NCI-H187 treated with DMSO at 0.1 percent for 48 hours (cell line): Measurements from ENCODE around the gene MRPL37.
"Not testable (repeated sequence)": the region's sequence is repeated elsewhere in the genome, so short reads cannot be mapped to it uniquely, and the experiment has no call there.

Experiments
- DNase-seq: peaks from one replicate; lab custom pipeline; 2025; lab: John Stamatoyannopoulos, UW

MRPL37 gene

DNA sequence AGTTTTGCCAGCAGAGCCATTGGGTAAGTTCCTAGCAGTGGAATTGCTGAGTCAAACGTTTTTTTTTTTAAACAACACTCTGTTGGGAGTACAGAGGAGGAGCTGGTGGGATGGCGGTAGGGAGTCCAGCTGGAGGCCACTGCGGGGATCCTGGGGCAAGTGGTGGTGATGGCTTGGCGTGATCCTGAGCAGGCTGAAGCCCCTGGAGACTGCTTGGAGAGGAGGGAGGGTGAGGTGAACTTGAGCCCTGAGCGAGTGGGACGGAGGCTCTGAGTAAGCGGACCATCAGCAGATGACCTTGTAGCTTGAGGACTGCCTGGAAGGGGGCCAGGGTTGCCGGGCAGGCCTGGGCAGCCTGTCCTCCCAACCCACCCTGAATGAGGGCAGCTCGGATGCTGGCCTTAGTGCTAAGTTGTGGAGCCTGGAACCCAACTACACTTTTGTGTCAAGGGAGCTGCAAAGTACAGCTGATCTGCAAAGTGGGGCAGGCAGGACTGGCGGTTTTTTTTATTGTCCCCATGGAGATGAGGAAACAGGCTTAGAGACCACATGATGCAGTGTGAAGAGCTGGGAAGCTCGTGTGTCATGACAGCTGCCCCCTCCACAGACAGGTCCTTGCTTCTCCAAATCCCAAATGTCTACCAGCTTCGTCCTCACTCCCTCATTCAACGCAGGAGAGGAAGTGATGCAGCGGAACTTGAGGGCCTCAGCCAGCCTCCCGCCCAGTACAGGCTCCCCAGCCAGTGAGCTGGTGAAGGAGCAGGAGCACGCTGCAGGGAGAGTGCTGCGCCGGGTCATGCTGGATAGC lies 20.2 kb downstream of the MRPL37 start:
- DNase-seq: no peak

DNA sequence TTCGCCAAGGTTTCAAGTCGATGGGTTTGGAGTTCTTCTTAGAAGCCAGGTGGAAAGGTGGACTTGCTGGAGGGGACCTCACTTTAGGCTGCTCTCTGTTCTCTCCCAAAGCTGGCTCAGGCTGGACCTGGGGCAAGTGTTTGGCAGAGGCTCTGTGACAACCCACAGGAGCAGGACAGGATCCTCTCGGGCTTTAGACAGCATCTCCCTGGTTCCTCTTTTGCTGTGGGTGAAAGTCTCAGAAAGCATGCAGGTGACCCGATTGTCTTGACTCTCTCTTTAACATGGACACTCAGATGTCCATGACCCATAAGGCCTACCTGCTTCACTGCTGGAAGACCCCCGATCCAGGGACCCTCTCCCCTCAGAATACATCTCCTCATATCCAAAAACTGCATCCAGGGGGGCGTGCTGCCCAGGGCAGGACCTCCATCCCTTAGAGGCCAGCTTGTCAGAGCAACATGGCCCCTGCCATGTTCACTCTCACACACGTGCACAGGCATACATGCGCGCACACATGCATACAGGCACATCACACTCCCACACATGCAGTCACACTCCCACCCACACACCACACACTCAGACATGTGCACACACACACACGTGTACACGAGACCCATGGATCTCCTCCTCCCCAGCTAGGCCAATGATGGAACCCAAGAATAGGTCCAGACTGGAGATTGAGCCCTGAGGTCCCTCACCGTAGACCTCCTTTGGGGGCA lies 21.3 kb downstream of the MRPL37 start:
- no peak for DNase-seq

DNA sequence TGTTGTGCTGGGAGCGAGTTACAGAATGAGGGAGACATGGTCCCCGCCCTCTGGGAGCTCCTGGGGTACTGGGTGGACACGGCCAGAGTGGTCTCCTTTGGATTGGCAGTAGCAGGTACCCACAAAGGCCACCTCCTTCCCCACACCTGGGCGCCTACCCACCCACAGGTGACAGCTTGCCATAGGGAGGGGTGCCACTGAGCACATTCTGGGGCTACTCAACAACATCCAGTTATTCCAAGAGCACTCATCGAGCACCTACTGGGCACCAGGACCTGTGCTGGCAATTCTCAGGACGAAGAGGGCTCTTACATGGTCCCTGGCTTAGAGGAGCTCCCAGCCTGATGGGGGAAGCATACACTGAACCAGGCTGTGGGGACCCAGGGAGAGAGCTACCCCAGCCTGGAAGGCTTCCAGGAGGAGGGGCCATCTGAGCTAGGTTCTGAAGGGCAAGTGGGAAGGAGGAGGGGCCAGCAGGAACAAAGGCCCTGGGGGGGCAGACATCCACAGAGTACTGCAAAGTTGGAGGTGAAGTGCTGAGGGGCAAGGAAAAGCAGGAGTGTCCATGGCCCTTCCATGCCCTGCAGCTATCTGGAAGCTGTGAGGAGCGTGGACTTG lies 22.0 kb downstream of the MRPL37 start:
- DNase-seq: no peak

DNA sequence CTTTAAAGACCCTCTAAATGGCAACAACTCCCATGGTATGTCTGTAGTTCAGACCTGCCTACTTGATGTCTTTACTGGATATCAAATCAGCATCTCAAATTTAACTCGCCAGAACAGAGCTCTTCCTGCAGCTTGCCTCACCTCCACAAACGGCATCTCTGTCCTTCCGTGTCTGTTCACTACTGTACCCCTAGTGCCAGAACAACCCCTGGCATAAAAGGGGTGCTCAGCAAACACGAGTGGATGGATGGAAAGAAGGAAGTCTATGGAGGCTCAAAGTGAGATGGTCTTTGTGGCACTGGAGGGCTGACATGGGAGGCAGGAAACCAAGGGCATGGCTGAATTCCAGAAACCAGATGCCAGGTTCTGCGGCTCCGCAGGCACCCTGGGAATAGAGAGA lies 22.7 kb downstream of the MRPL37 start:
- no peak for DNase-seq

DNA sequence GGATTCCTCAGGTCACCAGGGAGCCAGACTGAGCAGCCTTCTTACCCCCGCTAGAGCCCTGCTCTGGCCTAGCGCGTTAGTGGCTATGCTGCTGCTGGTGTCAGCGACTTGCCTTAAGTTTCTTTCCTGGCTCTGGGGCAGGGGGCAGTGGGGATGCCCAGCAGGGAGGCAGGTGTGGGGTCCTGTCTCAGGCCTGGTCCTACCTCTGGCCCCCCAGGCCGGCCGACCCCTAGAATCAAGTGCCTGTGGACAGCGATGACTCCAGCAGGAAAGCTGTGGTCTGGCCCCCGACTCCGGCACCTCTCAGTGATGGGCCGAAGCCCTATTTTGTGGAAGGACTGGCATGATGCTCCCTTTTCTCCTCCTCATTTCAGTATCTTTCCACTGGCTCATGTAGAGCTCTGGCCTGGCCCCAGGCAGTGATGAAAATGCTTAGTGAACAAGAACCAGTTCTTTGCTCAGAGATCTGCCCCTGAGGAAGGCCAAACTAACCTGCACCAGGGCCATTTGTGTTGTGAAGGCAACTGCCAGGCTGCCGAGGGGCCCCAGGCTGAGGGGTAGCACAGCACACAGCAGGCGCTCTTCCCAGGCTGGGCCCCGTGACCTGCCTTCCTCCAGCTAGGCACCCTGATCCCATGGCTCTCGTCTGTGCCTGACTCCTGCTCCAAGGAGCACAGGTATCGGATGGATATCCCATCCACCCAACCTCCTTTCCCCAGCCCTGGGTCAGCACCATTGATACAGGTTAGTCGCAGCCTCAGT lies 23.7 kb downstream of the MRPL37 start:
- DNase-seq: no peak

DNA sequence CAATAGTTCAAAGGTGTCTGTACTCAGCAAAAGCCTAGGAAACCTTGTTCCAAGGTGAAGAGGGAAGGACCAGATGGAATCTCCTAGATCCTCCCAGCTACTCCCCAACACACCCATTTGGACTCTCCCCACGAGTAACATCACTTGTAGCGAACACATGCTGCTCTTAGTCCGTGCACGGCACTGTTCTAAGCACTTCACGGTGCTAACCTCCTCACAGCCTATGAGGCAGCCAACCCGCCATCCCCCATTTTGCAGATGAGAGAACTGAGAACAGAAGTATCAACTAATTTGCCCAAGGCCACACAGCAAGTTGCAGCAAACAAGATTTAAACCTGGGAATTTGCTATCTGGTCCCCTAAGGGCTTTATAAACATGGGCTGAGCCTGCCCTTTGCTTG lies 24.3 kb downstream of the MRPL37 start:
- DNase-seq: no peak

DNA sequence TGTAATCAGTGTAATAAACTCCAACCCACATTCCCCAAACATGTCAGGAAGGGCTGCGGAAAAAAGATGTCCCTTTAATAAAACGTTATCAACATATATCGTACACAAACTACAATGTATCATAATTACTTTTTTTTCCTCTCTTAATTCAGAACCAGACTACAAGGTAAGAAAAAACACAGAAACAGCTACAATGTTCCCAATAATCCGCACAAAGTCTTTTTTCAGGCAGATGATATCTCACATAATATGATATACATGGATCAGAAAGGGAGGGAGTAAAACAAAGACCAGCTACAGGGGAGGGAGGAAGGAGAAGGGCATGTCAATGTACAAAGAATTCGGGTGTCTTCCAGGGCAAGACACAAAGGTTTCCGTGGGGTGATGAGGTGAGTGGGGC lies 25.4 kb downstream of the MRPL37 start:
- no peak for DNase-seq

DNA sequence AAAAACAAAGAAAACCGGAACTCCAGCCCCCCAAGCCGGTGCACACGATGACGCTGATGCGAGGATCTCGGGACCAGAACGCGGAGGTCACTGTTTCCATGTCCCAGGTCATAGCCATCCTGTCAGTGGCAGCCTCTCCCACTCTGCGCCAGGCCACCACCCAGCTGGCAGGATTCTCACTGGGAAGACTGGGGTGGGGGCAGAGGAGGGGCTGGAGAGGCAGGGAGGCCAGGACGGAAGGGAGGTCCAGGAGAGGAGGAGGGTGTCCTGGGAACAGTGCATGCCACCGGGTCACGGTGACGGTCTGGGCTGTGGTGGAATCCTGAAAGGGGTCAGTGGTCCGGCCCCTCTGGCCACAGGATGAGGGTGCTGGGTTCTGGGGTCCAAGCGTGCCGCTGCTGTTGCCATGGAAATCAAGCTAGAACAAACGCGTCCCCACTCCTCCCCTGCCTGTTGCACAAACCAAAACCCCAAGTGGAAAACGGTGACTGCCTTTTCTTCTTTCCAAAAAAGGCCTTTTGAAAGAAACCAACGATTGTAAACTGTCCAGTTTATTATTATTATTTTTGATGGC lies 26.1 kb downstream of the MRPL37 start:
- DNase-seq: no peak

DNA sequence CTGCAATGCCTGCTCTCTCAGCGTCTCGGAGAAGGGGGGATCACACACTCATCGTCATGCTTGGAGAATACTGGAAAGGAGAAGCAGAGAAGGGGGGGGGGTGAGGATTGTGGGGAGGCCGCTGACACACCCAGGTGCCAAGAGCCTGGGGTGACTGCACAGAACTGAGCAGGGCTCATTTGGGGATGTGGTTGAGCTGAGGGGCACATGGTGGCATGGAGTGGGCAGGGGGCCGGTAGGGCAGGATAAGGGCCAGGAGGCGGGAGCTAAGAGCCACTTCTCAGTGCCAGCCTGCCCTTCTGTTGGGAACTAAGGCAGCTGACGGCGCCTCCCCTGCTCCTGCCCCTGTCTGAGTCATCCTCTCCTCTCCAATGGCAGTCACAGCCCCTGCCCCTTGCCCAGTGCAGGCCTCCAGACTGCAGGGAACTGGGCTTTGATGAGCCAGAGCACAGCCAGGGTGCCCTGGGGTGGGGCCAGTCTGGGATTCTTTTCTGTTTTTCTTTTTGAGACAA lies 27.2 kb downstream of the MRPL37 start:
- DNase-seq: no peak

DNA sequence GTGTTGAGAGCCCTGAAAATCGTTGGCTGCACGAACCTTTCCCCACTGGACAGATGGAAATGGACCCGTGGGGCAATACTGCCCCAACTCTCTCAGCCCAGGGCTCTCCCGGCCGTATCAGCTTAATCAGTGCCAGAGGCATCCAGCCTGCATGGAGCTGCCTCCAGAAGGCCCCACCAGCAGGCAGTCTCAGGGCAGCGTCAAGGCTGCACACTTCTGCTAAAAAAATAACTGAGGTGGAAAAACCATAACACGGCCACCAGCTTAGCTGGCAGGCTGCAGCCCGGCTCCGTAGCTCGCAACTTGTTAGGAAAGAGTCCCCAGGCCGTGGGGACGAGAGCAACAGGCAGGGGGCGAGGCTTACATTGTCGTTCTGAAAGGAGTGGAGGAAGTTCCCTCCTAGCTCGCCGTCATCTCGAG lies 27.9 kb downstream of the MRPL37 start:
- no peak for DNase-seq

DNA sequence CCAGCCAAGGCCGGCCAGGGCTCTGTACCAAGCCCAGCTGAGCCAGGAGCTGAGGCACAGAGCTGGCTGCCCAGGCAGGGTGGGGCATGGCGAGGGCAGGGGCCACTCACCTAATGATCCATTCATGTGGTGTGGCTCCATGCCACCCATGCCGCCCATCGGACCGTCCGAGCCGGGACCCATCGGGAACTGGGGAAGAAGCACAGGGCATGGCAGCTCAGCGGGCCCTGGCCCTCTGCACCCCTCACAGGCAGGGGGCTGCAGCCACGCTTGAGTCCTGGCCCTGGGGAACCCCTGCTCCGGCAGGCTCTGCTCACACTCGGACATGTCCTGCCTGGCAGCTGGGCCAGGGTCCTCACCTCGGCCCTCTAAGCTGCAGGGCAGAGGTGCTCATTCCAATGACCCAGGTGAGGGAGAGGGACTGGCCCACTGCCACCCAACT lies 28.7 kb downstream of the MRPL37 start:
- no peak for DNase-seq

DNA sequence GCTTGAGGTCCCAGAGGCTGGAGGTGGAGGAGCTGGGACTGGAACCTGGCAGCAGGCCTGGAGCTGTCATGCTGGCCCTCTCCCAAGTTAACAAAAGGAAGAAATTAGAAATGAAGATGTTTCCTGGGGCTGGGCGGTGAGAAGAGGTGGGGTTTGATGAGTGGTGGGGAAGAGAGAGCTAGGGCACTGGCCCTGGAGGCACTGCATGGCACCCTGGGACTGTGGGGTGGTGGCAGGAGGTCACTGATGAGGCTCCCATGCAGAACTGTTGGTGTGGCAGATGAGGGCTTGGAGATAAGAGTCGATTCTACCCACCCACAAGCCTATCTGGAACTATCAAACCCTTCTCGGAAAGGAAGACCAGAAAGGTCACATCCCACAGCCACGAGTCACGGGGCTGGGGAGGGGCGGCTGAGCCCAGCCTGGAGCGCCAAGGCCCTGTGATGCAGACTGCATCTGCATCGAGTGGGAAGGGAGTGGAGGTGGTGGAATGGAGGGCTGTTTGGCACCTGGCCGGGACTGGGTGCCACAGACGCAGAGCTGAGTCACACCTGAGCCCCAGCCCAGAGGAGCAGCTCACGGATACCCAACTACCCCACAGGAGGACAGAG lies 29.4 kb downstream of the MRPL37 start:
- no peak for DNase-seq

DNA sequence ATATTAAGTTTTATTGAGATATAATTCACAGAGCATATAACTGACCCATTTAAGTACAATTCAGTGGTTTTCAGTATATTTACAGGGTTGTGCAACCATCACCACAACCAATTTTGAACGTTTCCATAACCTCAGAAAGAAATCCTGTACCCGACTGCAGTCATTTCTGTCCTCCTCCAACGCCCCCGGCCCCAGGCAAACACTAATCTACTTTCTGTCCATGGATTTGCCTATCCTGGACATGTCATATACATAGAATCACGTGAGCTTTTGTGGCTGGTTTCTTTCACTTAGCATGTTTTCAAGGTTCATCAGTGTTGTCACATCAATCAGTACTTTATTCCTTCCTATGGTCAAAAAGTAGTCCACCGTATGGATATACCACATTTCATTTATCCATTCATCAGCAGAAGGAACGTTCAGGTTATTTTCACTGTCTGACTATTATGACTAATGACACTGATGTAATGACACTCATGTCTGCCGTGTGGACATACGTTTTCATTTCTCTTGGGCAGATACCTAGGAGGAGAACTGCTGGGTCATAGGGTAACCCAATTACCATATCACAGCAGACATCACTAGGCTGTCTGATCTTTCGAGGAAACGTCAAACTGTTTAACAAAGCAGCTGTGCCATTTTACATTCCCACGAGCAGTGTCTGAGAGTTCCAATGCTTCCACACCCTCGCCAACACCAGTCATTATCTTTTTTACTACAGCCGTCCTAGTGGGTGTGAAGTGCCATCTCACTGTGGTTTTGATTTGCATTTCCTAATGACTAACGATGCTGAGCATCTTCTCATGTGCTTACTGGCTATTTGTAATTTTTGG lies 30.8 kb downstream of the MRPL37 start:
- no peak for DNase-seq

DNA sequence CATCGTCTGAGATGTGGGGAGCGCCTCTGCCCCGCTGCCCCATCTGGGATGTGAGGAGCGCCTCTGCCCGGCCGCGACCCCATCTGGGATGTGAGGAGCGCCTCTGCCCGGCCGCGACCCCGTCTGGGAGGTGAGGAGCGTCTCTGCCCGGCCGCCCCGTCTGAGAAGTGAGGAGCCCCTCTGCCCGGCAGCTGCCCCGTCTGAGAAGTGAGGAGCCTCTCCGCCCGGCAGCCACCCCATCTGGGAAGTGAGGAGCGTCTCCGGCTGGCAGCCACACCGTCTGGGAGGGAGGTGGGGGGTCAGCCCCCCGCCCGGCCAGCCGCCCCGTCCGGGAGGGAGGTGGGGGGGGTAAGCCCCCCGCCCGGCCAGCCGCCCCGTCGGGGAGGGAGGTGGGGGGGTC lies 33.2 kb downstream of the MRPL37 start:
- DNase-seq: not testable (repeated sequence)

DNA sequence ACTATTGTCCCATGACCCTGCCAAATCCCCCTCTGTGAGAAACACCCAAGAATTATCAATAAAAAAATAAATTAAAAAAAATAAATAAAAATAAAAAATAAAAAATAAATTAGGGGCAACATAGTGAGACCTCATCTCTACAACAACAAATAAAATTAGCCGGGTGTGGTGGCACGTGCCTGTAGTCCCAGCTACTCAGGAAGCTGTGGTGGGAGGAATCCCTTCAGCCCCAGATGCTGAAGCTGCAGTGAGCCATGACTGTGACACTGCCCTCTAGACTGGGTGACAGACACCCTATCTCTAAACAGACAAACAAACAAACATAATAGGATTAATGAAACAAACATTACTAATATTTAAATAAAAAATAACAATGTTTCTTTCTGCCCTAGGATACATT lies 34.3 kb downstream of the MRPL37 start:
- no peak for DNase-seq

DNA sequence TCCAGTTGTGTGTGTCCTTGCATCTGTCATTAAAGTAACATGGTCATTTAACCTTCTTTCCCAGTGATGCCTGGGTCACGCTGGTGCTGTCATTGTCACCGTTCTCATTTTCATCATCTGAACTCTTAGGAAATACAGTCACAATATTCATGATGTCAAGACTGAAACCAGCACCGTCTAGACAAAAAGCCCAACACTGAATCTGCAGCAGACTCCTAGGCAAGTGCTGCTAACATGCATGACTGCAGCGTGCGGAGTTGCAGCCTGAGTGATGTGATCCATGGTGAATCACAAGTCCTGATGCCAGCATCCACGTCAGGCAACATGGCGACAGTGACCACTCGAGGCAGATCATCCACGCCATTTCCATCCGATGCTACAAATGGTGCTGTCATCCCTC lies 37.6 kb downstream of the MRPL37 start:
- DNase-seq: no peak

DNA sequence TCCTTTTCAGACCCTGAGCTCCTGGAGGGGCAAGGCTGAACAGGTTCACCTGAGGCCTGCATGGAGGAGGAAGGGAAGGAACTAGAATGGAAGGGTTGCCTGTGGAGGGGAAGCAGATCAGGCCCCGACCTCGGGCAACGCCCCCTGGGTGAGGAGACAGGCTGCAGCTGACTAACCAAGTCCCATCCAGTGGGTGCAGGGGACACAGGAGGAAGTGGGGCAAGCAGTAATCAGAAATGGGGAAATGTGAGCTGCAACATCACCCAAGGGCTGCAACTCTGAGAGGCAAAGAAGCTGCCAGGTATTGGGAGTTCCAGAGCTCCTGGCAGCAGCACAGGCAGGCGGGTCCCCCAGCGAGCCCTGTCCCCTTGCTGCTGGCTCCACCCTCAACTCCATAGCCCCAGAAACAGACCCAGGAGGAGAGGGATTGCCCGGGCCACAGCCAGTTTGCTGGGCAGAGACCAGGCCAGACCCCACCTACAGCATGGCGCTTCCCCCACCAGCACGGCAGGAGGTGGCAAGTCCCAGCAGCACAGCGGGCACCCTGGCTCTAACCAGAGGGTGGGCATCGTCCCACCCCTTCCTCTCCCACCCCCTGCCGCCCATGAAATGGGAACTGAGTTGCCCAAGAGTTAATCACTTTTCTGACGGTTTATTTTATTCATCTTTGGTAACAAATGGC lies 38.5 kb downstream of the MRPL37 start:
- DNase-seq: no peak

DNA sequence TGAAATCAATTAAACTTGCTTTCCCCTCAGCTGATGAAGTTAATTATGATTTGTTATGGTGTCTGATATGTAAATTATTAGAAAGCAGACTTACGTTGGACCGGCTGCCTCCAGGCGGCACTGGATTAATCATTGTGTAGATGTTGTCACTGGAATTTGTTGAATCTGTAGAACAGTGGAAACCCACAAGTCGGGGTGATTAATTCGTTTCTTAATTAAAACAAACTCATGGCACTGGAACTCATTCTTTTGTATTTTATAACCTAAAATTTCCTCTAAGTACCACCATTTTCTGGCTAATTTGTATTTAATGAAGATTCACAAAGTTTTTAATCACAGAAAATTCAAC lies 39.0 kb downstream of the MRPL37 start:
- no peak for DNase-seq

DNA sequence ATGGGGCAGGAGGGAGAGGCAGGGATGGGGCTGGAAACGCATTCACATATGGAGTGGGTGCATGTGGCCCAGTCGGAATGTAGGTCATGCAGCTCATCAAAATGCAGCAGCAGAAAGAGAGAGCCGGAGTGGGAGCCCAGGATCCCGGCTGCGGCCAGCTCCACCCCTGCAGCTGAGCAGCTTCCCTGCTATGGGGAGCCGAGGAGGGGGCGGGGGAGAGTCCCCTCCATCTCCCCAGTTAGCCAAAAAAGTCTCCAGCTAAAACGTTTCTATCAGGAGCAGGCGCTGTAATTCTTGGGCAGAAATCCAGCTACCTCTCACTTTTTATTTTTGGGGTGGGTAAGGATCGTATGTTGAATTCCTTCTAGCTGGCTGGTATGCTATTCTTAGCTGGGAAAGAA lies 39.7 kb downstream of the MRPL37 start:
- DNase-seq: no peak

DNA sequence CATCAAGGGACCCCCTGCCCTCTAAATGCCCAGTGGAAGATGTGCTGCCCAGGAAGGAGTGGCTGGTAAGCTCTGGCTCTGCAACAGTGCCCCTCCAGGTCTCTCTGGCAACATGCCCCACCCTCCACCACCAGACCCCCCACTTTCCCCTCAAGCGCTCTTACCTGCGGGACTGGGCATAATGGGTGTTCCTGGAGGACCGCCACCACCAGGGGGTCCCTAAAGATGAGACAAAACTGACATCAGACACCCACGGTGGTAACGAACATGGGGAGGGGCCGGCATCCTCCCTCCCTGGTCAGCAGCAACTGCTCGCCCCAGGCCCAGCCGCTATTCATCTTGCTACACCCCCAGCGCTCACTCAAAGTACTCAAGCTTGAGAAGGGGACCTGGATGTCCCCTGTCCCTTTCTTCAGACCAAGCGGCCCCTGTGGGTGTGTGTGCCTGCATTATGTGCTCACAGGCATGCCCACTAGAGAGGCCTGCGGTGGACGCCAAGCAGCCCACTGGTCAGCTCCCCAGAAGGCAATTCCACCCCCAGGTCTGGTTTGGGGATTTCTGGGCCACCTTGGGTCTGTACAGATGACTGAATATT lies 40.9 kb downstream of the MRPL37 start:
- no peak for DNase-seq
